LNCaP clone FGC (cell line): ENCODE results near the gene SAXO1.

Experiments
- DNase-seq: peaks from one replicate; pipeline ENCODE4 v3.0.0-alpha.2; 2011; ENCODE audit warnings: low read depth
- H3K4me3 ChIP-seq: 2 replicates; pipeline ENCODE4 v1.5.1; 2011; ENCODE audit warnings: mild to moderate bottlenecking, low read depth, low read length, control low read depth
- CTCF ChIP-seq: IDR thresholded peaks from 2 replicates; pipeline ENCODE4 v1.5.1; 2012; ENCODE audit warnings: mild to moderate bottlenecking; ENCODE audit not compliant: control insufficient read depth, insufficient read depth; ENCODE audit errors: extremely low read depth

Gene SAXO1

DNA sequence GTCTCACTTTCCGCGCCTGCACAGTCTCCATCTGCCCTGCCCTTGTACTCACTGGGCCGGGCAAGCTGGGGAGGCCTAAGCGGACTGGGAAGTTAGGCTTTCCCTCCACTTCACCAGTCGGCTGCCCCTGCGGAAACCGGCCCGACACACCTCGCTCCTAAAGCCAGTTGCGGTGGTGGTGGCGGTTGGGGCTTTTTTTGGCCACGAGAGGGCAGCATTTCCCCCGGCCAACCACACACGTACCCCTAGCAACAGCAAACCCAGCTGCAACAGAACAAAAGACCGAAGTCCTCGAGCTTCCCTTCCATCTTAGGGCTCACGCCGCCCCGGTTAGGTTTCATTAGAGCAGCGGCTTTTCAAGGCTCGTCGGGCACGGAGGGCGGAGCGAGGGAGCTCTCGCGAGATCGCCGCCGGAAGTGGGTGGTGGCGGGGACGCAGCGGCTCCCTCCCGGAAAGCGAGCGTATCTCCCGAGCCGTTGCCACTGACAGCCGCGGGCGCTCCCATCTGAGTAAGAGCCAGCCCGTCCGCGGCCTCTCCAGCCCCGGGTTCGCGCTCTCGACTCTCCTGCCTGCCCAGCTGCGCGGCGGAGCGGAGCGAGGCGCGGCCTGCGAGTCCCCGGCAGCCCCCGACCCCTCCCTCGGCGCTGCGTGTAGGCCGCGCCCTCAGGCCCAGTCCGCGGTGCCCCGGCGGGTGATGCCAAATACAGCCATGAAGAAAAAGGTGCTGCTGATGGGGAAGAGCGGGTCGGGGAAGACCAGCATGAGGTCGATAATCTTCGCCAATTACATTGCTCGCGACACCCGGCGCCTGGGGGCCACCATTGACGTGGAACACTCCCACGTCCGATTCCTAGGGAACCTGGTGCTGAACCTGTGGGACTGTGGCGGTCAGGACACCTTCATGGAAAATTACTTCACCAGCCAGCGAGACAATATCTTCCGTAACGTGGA, 16.2 kb upstream of the SAXO1 start, which contains the start of gene RRAGA:
Gene RRAGA, plus strand, starts transcription at position 462 of the 951 bp plus-strand sequence. Its CDS starts 233 bp downstream, at position 695.
- TF ChIP-seq CTCF: peak; percentile 77
- peak within 1 kb of the TSS; percentile 91 for H3K4me3 ChIP-seq
- DNase-seq: peak; percentile 76

GRCh38 chr9:19036611-19037010, 3.6 kb upstream of the SAXO1 start:
- no peak for DNase-seq
- no peak overlapping the region for H3K4me3 ChIP-seq
- TF ChIP-seq CTCF: no peak

DNA sequence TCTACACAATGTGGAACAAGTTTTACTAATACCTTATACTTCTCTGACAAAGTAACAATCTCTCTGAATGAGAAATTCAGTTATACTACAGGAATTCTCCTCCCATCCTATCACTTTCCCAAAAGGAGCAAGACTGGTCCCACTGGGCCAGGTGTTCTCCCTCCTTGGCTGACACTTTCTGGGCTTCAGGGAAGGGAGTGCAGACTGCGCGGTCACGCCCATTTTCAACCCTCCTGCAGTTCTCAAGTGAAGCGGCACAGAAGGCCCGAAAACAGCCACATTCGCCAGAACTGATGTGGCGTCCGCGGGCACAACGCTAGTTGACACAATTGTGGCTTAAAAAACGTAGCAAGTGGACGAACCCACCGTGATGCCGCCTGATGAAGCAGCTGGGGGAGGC, 603 bp downstream of the SAXO1 start:
- H3K4me3 ChIP-seq: no peak overlapping the region
- no peak for TF ChIP-seq CTCF
- no peak for DNase-seq

DNA sequence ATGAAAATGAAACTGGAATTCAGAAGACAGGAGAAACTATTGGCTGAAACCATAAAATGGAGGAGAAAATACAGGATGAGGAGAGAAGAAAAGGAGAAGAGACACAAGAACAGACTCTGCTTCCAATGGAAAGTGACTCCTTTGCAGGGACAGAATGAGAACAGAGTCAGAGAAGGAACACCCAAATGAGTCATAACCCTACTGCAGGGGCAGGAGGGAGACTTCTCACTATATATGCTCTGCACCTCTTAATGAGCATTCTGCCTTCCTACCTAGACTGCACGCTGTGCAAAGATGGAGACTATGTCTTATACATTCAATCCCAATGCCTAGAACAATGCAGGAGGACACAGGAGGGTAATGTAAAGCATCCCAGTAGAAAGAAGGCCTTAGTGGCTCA, 2.1 kb downstream of the SAXO1 start:
- no peak for DNase-seq
- no peak overlapping the region for H3K4me3 ChIP-seq
- TF ChIP-seq CTCF: no peak

DNA sequence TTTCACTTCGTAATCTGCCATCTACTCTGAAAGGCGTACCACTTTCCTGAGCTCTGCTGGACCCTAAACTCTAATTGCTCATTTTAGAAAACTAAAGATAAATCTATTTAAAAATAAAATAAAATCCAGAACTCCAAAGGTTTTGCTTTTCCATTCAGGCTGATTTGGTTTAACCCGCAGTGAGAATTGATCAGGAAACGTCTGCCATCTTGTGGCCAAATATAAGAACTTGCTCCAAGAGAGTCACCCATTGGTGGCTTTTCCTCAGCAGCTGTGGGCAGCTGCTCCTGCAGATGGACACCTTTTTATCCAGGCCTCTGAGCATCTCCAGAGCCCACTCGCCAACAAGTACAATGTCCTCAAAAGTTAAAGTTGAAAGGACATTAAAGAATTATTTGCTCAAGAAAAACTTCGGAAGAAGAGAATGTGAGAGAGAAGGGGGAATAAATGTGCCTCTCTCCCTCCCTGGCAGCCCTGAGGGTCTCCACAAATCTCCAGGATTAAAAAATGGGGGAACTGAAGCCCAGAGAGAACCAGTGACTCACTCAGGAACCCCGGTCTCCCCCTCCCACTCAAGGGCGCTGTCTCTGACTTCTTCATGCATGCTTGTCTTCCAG, 4.1 kb downstream of the SAXO1 start:
- peak; percentile 38 for DNase-seq
- peak; percentile 75 for TF ChIP-seq CTCF
- no peak overlapping the region for H3K4me3 ChIP-seq

GRCh38 chr9:19027825-19028224, 5.2 kb downstream of the SAXO1 start:
- DNase-seq: no peak
- no peak overlapping the region for H3K4me3 ChIP-seq
- no peak for TF ChIP-seq CTCF
